BJ (cell line): ENCODE results near the gene ZNF471. TPM values are rescaled to one million over a fixed set of nuclear protein-coding genes. Genes with fewer than 3 reads are reported as not detected.

Source experiments
- CTCF ChIA-PET: fragments of 350-600 bp; formaldehyde crosslinking; extraction: SDS; loops from one replicate; lab custom pipeline; 2021; ENCODE audit warnings: antibody characterized with exemption, inconsistent platforms; lab: Yijun Ruan, JAX
- POLR2A ChIA-PET: fragments of 300-600 bp; sonication (Branson Sonifier 250); formaldehyde crosslinking; extraction: SDS; loops from one replicate; lab custom pipeline; 2021; ENCODE audit warnings: antibody characterized with exemption; lab: Charles Lee
- DNase-seq: peaks from one replicate; pipeline ENCODE4 v3.0.0-alpha.2; 2011; ENCODE audit warnings: low read depth
- H3K27me3 ChIP-seq: 2 replicates; pipeline ENCODE4 v1.6.0; 2011; ENCODE audit warnings: low read length; ENCODE audit not compliant: control insufficient read depth, insufficient read depth
- H3K36me3 ChIP-seq: 2 replicates; pipeline ENCODE4 v1.5.1; 2011; ENCODE audit warnings: low read length; ENCODE audit not compliant: control insufficient read depth, insufficient read depth
- H3K4me3 ChIP-seq: 2 replicates; pipeline ENCODE4 v1.5.1; 2011; ENCODE audit warnings: low read depth, mild to moderate bottlenecking, control low read depth, low read length
- CTCF ChIP-seq: IDR thresholded peaks from 2 replicates; pipeline ENCODE4 v1.5.1; 2011; ENCODE audit warnings: low read depth, mild to moderate bottlenecking, control low read depth, inconsistent platforms, low read length, moderate library complexity; ENCODE audit not compliant: insufficient read depth
- polyA plus RNA-seq: library from polyadenylated mRNA; depleted of rRNA; stranded (reverse); fragments of >200 nt; gene quantifications from 2 replicates; pipeline ENCODE4 v1.2.3, GENCODE V29; 2011

ZNF471 gene
- polyA plus RNA-seq, 1 experiment = 2.2 TPM

- Histone ChIP-seq H3K27me3 (no peaks in the 10 kb centered on the region), H3K4me3 (no peak overlapping the region), H3K36me3 (peaks cover 22% of the 10 kb centered on the region)
- POLR2A ChIA-PET = no interaction called here
- CTCF ChIA-PET = no interaction called here
- no peak for TF ChIP-seq CTCF
- DNase-seq = no peak
Observed at GRCh38 chr19:56554272-56554869, 46.7 kb downstream of the ZNF471 start.

GRCh38 chr19:56562766-56563165 lies 55.1 kb downstream of the ZNF471 start:
- H3K36me3 ChIP-seq = no peaks in the 10 kb centered on the region
- ChIA-PET POLR2A (no interaction called here), CTCF (interaction anchor here (1.2 kb wide), 1 partner anchor 18 kb away, joined by 3 read pairs; no protein-coding TSS in a partner anchor)
- TF ChIP-seq CTCF = no peak
- H3K27me3 ChIP-seq = no peaks in the 10 kb centered on the region
- H3K4me3 ChIP-seq = no peak overlapping the region
- DNase-seq = no peak

- H3K36me3 ChIP-seq = peaks cover 6% of the 10 kb centered on the region
- no peak for TF ChIP-seq CTCF
- no peaks in the 10 kb centered on the region for H3K27me3 ChIP-seq
- ChIA-PET POLR2A (no interaction called here), CTCF (interaction anchor here (0.6 kb wide), 1 partner anchor 858 kb away, joined by 3 read pairs; no protein-coding TSS in a partner anchor)
- peak overlapping the region; percentile 86 for H3K4me3 ChIP-seq
- DNase-seq = no peak
Observed at GRCh38 chr19:56566904-56567273, 59.2 kb downstream of the ZNF471 start.

GRCh38 chr19:56567274-56568120 lies 59.8 kb downstream of the ZNF471 start, which contains the start of gene ZNF470:
Gene ZNF470, plus strand, starts transcription at chr19:56567468. Its CDS starts 2,844 bp downstream, at chr19:56570312.
- Histone ChIP-seq H3K27me3 (no peaks in the 10 kb centered on the region), H3K36me3 (peaks cover 6% of the 10 kb centered on the region), H3K4me3 (peak within 1 kb of the TSS; percentile 86)
- ChIA-PET POLR2A (no interaction called here), CTCF (interaction anchor here (0.6 kb wide), 1 partner anchor 857 kb away, joined by 3 read pairs; no protein-coding TSS in a partner anchor)
- DNase-seq = peak; percentile 46
- TF ChIP-seq CTCF = no peak

- no peaks in the 10 kb centered on the region for H3K27me3 ChIP-seq
- ChIA-PET POLR2A (no interaction called here), CTCF (no interaction called here)
- no peak overlapping the region for H3K4me3 ChIP-seq
- H3K36me3 ChIP-seq = peaks cover 7% of the 10 kb centered on the region
- no peak for TF ChIP-seq CTCF
- no peak for DNase-seq
Observed at GRCh38 chr19:56572589-56572988, 64.9 kb downstream of the ZNF471 start.
